Measurements from ENCODE around the gene RNF146. TPM values are rescaled to one million over a fixed set of nuclear protein-coding genes. Genes with fewer than 3 reads are reported as not detected.
A peak's percentile ranks its signal among the peaks of the same experiment; 100 is the strongest.

The RNF146 gene
- total and polyA plus RNA-seq, 2 of the 13 experiments (the other 11 are each of a cell fraction or from before 2014, with no cell fraction given), result 18.8 to 27.6 TPM

GRCh38 chr6:127266178-127266891 lies at the start of gene RNF146 (continued):
- TF ChIP-seq ZNF362 (CRISPR knock-in tag; IDR thresholded peaks at IDR 0.05; ENCODE audit: borderline replicate concordance) (0 out of 2 replicates have a peak, but pooled peaks have one; percentile 8), ZNF546 (CRISPR knock-in tag; conservative IDR thresholded peaks at IDR 0.05) (no peak), TEAD3 (CRISPR knock-in tag; optimal IDR thresholded peaks at IDR 0.05; ENCODE audit: borderline replicate concordance) (peak; percentile 16), CHD2 (IDR thresholded peaks at IDR 0.05; ENCODE audit: low read depth, low read length) (peak; percentile 3; the same call in 1 of the 2 replicates), GABPA (IDR thresholded peaks at IDR 0.05; ENCODE audit: low read depth, low read length) (no peak), GABPA (CRISPR knock-in tag; IDR thresholded peaks at IDR 0.05; ENCODE audit: low read depth) (peak; percentile 58), ZGPAT (CRISPR knock-in tag; IDR thresholded peaks at IDR 0.05) (no peak; the same call in 1 of the 2 replicates), ZNF367 (CRISPR knock-in tag; IDR thresholded peaks at IDR 0.05; ENCODE audit: borderline replicate concordance) (no peak), KLF16 (CRISPR knock-in tag; IDR thresholded peaks at IDR 0.05) (no peak), ZNF225 (CRISPR knock-in tag; IDR thresholded peaks at IDR 0.05) (no peak), MBD4 (IDR thresholded peaks at IDR 0.05; ENCODE audit: borderline replicate concordance, low read length) (no peak), KLF12 (CRISPR knock-in tag; IDR thresholded peaks at IDR 0.05; ENCODE audit: borderline replicate concordance) (0 out of 2 replicates have a peak, but pooled peaks have one; percentile 23), RFX5 (IDR thresholded peaks at IDR 0.05; ENCODE audit: low read depth, low read length) (no peak), PLRG1 (conservative IDR thresholded peaks at IDR 0.05) (no peak), KMT2A (CRISPR knock-in tag; IDR thresholded peaks at IDR 0.05) (no peak), ZHX2 (IDR thresholded peaks at IDR 0.05; ENCODE audit: low read depth) (no peak), ZHX2 (CRISPR knock-in tag; IDR thresholded peaks at IDR 0.05; ENCODE audit: borderline replicate concordance) (no peak), FOXA3 (CRISPR knock-in tag; IDR thresholded peaks at IDR 0.05) (0 out of 2 replicates have a peak, but pooled peaks have one; percentile 22), ZNF281 (CRISPR knock-in tag; IDR thresholded peaks at IDR 0.05; ENCODE audit: borderline replicate concordance) (peak; percentile 25; the same call in 1 of the 2 replicates), ZNF335 (CRISPR knock-in tag; IDR thresholded peaks at IDR 0.05) (no peak)
